HG03354 (cell line): Measurements from ENCODE around the gene CNTNAP5.

Experiments
- ATAC-seq: cut with Tn5 transposase; IDR thresholded peaks from one replicate; pipeline ENCODE4 v1.9.1; 2021; ENCODE audit warnings: mild to moderate bottlenecking; ENCODE audit not compliant: unreplicated experiment, poor library complexity, severe bottlenecking

Gene CNTNAP5

GRCh38 chr2:124050833-124051497 lies 25.9 kb downstream of the CNTNAP5 start:
- ATAC-seq, result no peak

- ATAC-seq, result no peak
Observed at GRCh38 chr2:124053796-124054195, 28.7 kb downstream of the CNTNAP5 start.

- ATAC-seq, result no peak
Observed at GRCh38 chr2:124063596-124063995, 38.5 kb downstream of the CNTNAP5 start.

- no peak for ATAC-seq
Observed at GRCh38 chr2:124065636-124066035, 40.5 kb downstream of the CNTNAP5 start.

- no peak for ATAC-seq
Observed at GRCh38 chr2:124066776-124067175, 41.7 kb downstream of the CNTNAP5 start.

GRCh38 chr2:124079045-124079444 lies 54.0 kb downstream of the CNTNAP5 start:
- no peak for ATAC-seq

GRCh38 chr2:124080281-124081153 lies 55.4 kb downstream of the CNTNAP5 start:
- no peak for ATAC-seq

GRCh38 chr2:124081154-124081716 lies 56.1 kb downstream of the CNTNAP5 start:
- no peak for ATAC-seq

GRCh38 chr2:124088616-124089015 lies 63.5 kb downstream of the CNTNAP5 start:
- ATAC-seq, result no peak

GRCh38 chr2:124091721-124092120 lies 66.6 kb downstream of the CNTNAP5 start:
- no peak for ATAC-seq

GRCh38 chr2:124092651-124093050 lies 67.6 kb downstream of the CNTNAP5 start:
- ATAC-seq, result no peak

GRCh38 chr2:124104914-124105313 lies 79.8 kb downstream of the CNTNAP5 start:
- ATAC-seq, result no peak

- no peak for ATAC-seq
Observed at GRCh38 chr2:124112206-124112605, 87.1 kb downstream of the CNTNAP5 start.

- ATAC-seq, result no peak
Observed at GRCh38 chr2:124112966-124113365, 87.9 kb downstream of the CNTNAP5 start.

- no peak for ATAC-seq
Observed at GRCh38 chr2:124120246-124120645, 95.2 kb downstream of the CNTNAP5 start.

- ATAC-seq, result no peak
Observed at GRCh38 chr2:124121106-124121505, 96.0 kb downstream of the CNTNAP5 start.

GRCh38 chr2:124121760-124122275 lies 96.7 kb downstream of the CNTNAP5 start:
- ATAC-seq, result no peak

- ATAC-seq, result no peak
Observed at GRCh38 chr2:124122340-124122739, 97.3 kb downstream of the CNTNAP5 start.

- ATAC-seq, result no peak
Observed at GRCh38 chr2:124131276-124131675, 106.2 kb downstream of the CNTNAP5 start.

GRCh38 chr2:124136110-124136509 lies 111.0 kb downstream of the CNTNAP5 start:
- ATAC-seq, result no peak

- no peak for ATAC-seq
Observed at GRCh38 chr2:124138076-124138475, 113.0 kb downstream of the CNTNAP5 start.
